ENCODE data around the gene GUK1.
A peak's percentile ranks its signal among the peaks of the same experiment; 100 is the strongest.

- TF ChIP-seq CTCF (IDR thresholded peaks at IDR 0.05) (peak in 5 of 6 experiments; percentile 22 to 63 (median 57)), POLR2A (IDR thresholded peaks at IDR 0.05) (no peak)
Observed at GRCh38 chr1:228166170-228166936, 26.3 kb downstream of the GUK1 start.

All from Peyer's patch (tissue), 4 donors.